GM12872 (cell line): ENCODE data around the gene GPC6.

Experiments used
- TF ChIP-seq, protein P1 (sequence below): IDR thresholded peaks from 3 replicates; pipeline ENCODE4 v1.5.1; 2011; ENCODE audit warnings: low read depth, mild to moderate bottlenecking, low read length, moderate library complexity; ENCODE audit not compliant: insufficient read depth

Gene GPC6

DNA sequence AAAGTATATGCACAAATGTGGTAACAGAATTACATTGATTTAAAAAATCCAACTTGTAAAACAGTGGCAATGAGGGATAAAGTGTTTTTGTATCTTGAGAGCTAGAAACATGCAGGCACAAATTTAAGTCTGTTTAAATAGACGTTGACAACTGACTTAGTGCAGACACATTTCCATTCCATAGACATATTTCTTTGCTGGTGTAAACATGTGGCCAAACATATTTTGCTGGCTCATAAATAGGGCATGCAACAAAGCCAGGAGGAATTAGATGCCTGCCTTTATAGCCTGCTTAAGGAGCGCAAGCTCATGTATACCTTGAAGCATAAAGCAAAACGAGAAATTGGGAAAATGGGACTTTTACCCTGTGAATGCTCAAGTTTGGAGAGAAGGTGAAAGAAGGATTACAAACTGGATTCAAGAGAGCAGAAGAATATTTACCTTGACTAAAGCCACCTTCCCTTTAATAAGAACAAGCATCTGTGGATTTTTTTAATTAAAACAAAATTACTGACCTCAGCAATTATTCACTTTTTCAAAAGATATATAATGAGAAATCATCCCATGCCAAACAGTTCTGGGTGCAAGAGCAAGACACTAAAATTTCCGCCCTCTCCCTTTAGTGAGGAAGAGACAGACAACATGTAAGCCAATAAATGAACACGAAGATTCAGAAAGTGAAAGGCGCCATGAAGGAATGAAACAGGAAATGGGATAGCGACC is 1181.9 kb downstream of the GPC6 start:
- TF ChIP-seq, protein P1, sequence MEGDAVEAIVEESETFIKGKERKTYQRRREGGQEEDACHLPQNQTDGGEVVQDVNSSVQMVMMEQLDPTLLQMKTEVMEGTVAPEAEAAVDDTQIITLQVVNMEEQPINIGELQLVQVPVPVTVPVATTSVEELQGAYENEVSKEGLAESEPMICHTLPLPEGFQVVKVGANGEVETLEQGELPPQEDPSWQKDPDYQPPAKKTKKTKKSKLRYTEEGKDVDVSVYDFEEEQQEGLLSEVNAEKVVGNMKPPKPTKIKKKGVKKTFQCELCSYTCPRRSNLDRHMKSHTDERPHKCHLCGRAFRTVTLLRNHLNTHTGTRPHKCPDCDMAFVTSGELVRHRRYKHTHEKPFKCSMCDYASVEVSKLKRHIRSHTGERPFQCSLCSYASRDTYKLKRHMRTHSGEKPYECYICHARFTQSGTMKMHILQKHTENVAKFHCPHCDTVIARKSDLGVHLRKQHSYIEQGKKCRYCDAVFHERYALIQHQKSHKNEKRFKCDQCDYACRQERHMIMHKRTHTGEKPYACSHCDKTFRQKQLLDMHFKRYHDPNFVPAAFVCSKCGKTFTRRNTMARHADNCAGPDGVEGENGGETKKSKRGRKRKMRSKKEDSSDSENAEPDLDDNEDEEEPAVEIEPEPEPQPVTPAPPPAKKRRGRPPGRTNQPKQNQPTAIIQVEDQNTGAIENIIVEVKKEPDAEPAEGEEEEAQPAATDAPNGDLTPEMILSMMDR = no peak

DNA sequence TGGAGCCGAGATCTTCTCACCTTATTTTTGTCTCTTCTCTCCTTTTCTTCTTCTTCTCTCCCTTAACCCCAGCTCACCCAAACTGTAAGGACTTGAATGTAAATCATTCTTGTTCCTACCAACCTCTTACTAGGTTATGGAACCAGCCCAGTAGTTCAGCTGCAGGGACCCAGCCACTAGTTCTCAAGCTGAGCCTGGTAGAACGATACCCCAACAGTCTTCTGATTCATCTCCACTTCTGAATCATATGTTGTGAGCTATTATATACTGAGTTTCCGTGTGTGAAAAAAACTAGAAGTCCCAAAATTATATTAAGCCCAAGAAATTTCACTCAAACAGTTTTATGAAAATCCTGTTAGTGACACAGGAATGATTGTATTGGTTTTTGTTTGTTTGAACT is 1185.1 kb downstream of the GPC6 start:
- TF ChIP-seq, protein P1 = no peak

DNA sequence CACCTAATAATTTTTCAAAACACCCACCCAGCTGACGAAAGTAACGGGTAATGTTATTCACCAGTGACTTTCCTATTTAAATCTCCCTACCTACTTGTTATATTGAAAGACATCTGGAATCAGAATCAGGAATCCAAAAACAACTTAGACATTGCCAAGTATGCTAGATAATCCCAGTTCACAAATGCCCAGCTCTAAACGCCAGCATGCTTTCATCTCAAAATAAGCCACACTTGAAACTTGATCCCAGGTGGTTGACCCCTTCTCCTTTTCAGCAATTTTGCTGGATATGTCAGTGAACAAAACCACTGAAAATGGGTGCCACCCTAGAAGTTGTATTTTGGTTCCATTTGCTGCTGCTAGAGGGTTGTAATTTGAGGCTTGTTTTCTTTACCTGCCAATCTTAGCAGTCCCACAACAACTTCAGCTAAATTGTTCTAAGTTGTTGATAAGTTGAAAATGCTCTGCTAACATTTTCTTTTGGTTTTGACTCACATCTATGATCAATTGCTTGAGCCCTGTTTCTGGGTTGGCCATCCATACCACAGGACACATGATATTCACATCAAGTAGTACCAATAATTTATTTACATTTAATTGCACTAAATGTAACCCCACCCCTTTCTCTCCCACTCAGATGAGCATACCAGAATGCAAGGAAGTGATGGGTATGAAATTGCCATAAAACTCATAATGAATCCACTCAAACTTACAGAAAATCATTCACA is 1186.4 kb downstream of the GPC6 start:
- TF ChIP-seq, protein P1 = no peak

DNA sequence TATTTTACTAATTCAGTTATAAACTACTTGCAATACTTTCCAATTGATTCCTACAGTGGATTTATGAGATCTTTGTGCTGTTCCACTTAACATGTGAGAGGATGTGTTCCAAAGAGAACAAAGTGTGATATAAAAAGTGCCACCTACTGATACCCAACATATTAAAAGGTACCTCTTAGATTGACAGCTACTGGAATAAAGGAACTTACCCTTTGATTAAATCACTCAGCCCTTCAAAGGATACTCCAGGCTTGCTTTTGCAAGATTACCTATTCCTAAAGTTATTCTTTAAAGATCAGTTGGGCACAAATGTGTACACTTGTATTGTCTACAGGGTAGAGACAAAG is 1187.0 kb downstream of the GPC6 start:
- TF ChIP-seq, protein P1 = no peak

DNA sequence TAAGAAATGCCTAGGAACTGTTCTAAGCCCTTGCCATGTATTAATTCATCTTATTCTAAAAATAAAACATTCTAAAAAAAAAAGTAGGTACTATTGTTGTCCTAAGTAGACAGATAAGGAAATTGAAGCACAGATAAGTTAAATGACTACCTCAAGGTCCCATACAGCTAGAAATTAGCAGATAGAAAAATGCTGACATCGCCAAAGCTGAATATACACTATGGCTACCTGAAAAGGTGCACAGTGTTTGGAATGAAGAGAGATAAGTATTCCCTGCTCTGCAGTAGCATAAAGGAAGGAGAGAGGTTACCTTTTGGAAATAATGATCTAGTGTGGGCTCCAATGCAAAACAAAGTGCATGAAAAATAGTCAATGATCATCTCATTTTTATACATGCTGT is 1187.5 kb downstream of the GPC6 start:
- TF ChIP-seq, protein P1 = no peak

DNA sequence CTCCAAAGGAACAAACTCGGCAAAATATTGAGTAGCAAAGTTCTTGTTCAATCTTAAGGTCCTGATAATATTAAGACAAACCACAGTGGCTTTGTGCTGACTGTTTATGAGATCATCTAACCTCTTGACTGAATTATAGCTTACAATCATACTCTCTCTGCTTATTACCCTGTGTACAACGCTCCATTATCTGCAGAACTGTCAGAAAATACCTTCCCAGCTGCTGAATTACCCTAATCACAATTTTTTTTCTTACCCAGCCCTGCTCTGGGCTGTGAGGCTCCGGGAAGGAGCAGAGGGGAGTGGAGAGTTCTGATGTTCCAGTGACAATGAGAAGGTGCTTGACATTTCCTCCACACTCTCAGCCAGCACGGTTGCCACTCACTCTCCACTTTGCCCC is 1188.1 kb downstream of the GPC6 start:
- TF ChIP-seq, protein P1 = no peak

DNA sequence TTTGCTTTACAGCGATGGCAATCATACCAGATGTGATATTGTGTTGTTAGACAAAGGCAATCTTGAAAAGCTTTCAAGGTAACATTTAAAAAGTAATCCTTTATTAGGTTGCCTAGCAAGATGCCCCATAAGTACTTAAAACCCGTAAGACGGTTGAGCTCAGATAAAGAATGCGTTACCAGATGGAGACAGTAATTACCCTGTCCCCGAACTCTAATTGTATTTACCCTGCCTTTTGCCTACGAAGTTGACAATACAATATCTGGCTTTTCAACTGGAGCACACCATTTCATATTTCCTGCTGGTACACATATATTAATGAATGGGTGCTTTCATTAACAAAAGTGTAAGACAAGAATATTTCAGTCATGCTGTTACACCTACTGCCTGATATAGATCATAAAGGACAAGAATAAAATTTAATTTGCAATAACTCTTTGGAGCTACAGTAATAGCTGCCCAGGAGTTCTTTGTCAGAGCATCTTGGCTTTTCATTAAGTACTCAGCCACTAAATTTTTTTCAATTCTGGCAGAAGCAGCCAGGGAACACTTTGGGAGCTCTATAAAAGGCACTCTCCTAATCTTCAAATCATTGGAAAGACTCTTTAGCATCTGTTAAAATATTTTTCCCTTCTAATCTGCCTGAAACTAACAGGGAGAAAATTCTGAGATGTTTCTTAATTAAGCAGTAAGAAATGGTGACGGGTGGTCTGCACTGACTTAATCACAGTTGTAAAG is 1189.1 kb downstream of the GPC6 start:
- TF ChIP-seq, protein P1 = no peak
